GM15510 (cell line): ENCODE data around the gene BMP7.

Source experiments
- POLR2A ChIP-seq: IDR thresholded peaks from 3 replicates; pipeline ENCODE4 v1.6.1; 2011; ENCODE audit warnings: borderline replicate concordance; ENCODE audit not compliant: insufficient read length; ENCODE audit errors: extremely low read depth

BMP7 gene

DNA sequence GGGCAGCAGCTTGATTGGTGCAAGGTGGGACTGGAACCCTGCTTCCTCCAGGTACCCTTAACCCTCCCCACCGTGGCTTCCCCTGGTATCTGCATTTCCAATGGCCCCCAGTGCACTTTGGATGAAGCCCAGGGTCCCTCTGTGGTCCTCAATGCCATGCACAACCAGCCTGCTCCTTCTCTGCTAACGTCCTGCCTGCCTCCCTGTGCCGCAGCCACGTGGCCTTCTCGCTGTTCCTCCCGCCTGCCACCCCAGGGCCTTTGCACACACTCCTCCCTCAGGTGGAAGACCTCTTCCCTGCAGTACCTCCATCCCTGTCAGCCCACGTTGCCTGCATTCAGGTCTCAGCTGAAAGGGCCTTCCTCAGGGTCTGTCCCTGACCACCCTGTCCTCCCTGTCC is 101.6 kb downstream of the BMP7 start:
- no peak for TF ChIP-seq POLR2A

DNA sequence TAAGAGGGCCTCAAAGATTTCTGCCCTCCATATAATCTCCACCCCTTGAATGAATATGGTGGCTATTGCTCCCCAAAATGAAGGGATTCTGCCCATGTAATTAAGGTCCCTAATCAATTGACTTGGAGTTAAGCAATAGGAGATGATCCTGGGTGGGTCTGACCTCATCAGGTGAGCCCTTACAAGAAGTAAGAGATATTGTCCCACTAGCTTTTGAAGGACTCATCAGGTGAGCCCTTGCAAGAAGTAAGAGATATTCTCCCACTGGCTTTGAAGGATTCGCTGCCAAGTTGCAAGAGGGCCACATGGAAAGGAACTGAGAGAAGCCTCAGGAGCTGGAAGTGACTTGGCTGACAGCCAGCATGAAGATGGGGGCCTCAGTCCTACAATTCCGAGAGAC is 103.4 kb downstream of the BMP7 start:
- TF ChIP-seq POLR2A: no peak

DNA sequence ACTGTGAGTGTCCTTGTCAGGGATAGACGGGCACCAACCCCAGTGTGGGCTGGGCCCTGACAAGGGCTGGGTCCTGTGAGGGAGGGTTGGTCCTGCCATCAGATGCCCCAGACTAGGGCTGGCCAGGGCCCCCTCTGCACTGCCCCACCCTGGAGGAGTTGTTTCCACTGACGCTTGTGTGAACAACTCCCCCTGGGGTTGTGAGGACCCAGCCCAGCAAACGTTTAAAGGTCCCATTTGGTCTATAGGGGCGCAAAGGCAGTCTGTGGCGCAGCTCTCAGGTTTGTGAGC is 104.1 kb downstream of the BMP7 start:
- no peak for TF ChIP-seq POLR2A

DNA sequence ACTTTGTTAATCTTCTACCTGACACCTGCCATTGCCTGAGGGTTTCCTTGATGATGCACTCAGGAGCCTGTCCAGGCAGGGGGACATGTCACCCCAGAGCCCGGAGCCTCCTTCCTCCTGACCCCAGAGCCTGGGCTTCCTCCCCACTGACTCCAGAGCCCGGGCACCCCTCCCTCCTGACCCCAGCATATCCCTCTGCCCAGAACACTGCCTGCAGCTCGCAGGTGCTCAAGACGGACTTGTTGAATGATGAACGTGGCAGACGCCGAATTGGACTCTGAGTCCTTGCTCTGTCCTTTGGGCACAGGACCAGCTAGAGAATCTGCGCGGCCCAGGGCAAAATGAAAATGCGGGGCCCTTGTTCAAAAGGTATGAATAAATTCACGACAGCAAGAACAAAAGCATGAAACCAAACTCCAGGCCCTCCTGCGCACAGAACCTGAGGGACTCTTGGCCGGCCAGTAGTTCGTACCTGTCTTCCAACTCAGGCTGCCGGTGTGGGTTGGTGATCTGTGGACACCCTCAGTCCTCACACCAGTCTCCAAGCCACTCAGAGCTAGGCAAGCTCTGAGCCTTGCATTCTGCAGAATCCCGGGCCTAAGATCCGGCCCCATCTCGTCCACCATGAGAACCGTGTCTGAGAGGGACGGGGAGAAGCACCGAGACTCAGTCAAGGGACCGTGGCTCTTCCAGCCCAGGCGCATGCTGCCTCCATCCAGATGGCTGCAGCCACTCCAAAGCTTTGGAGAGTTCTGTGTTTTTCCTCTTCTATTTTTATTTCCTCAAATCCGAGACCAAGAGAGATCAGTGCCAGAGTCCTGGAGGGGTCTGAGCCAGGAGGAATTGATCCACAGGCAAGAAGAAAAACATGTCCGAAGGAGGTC is 104.7 kb downstream of the BMP7 start:
- TF ChIP-seq POLR2A: no peak

DNA sequence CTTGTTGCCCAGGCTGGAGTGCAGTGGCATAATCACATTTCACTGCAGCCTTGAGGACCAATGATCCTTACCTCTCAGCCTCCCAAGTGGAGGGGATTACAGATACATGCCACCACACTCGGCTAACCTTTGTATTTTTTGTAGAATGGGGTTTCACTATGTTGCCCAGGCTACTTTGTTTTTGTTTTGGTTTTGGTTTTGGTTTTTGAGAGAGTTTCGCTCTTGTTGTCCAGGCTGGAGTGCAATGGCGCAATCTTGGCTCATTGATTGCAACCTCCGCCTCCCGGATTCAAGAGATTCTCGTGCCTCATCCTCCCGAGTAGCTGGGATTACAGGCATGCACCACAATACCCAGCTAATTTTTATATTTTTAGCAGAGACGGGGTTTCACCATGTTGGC is 105.5 kb downstream of the BMP7 start:
- no peak for TF ChIP-seq POLR2A

DNA sequence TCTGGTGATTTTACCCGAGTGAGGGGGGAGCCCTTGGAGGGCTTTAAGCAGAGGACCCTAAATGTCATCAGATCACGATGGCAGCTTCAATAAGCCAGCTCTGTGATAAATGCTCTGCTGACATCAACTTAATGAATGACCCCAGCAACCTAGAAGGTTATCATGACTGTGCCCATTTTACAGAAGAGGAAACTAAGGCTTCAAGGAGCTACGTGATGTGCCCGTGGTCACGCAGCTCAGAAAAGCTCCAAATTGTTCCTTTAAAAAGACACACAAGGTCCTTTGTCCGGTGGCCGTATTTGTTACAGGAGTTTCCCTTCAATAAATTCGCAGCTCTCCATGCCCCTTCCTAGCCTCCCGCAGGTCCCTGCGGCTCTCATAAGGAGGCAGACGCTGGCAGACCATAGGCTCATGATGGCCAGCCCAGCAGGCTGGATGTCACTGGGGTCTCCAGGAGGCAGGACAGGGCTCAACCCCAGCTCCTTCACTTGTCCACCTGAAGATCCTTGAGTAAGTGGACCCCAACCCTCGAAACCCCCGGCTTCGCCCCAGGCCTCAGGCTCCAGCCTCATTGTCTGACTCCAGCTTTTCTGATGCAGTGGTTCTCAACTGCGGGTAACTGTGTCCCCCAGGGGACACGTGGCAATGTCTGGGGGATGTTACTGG is 106.4 kb downstream of the BMP7 start:
- TF ChIP-seq POLR2A: no peak

DNA sequence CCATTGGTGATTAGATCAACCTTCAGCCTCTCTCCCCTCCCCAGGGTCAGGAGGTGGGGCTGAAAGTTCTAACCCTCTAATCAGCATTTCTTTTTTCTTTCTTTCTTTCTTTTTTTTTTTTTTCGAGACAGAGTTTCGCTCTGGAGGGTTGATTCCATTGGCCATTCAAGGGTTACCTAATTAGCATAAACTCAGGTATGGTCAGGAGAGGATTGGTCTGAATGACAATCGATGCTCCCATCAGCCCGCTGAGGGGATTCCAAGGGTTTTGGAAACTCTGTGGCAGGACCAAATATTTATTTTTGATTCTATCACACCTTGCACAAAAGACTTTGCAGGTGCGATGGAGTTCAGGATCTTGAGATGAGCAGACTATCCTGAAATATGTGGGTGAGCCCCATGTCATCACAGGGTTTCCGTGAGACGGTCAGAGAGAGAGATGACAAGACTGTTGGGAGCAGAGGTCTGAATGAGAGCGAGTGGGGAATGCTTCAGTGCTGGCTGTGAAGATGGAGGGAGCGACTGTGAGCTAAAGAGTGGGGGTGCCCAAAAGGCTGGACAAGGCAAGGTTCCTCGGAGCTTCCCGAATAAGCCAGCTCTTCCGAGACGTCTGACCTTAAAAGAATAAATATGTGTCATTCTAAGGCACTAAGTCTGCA is 107.1 kb downstream of the BMP7 start:
- no peak for TF ChIP-seq POLR2A

DNA sequence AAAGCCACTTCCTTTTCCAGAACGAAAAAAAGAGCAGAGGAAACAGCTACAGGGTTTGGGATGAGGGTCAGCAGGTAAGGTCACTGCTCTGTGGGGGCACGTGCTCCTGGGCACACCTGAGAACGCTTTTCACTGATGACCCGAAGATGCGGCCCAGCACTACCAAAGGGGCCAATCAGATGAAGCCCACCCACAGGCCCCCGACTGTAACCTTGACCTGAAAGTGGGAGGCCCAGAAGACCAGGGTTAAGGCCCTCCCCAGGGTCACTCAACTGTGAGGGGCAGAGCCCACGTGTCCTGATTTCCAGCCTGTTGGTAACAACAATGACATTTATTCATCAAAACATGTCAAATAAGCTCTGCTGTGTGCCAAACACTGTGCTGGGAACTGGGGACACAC is 108.0 kb downstream of the BMP7 start:
- no peak for TF ChIP-seq POLR2A

DNA sequence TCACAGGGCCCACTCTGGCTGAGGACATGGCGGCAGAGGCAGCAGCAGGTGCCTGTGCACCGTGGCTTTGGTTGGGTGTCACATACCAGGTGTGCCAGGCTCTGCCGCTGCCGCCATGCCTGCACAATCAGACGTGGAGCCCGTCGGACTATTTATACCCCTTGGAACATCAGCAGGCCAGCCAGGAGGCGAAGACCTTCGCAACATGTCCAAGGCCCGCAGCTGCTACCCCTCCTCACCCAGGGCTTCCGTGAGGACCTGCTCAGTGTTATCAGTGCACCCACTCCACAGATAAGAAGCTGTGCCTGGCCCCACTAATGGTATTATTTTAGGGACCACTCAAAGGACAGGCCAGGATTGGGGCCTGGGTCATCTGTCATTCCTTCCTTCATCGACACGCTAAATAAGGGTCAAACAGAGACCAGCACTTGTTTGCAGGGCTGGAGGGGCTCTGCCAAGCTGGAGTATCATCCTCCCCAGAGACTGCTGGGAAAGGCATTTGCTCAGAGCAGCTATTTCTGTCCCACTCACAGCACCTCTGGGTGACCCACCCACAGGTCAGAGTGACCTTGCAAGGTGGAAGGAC is 109.2 kb downstream of the BMP7 start:
- no peak for TF ChIP-seq POLR2A

DNA sequence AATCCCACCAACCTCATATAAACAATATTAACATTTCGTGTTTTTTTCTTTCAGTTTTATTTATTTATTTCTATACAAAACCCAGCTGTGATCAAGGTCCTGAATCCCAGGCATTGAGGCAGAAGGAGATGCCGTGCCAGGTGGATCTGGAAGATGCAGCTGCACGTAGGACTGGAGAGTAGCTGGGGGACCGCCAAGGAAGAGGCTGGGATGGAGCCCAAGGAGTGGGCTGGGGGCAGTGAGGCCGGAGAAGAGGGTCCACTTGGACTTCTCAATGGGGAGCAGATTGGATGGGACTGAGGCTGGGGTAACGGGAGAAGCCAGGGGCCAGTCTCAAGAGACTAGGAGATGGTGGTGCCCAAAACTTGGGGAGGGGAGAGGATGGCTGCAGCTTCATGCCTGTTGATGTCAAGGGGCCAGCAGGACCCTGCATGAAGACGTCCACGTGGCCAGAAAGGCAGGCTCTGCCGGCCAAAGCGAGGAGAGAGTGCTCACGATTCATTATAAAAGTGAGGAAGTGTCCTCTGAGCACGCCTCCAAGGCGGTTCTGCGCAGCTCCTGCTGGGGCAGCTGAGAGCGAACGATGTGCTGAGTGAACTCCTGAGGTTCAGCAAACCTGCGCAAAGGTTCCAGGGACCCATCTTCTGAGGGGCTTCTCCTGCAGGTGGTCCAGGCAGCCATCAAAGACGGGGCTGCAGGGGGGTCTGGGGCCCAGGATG is 110.3 kb downstream of the BMP7 start:
- TF ChIP-seq POLR2A: no peak

DNA sequence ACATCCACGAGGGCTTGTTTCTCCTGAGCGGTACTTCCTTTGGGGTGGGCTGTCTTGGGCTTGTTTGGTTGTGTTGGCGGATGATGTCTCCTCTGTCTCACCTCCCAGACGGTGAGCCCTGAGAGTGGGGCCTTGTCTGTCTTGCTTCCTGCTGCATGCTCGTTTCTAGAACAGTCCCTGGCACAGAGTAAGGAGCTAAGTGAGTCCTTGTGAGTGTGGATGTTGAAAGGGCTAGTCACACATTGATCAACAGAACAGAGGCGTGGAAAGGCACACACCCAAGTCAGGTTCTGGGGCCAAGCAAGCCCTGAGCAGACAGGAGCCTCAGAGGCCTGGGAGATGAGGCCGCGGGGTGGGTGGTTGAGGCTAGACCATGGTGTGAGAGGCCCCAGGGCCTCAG is 111.0 kb downstream of the BMP7 start:
- no peak for TF ChIP-seq POLR2A

DNA sequence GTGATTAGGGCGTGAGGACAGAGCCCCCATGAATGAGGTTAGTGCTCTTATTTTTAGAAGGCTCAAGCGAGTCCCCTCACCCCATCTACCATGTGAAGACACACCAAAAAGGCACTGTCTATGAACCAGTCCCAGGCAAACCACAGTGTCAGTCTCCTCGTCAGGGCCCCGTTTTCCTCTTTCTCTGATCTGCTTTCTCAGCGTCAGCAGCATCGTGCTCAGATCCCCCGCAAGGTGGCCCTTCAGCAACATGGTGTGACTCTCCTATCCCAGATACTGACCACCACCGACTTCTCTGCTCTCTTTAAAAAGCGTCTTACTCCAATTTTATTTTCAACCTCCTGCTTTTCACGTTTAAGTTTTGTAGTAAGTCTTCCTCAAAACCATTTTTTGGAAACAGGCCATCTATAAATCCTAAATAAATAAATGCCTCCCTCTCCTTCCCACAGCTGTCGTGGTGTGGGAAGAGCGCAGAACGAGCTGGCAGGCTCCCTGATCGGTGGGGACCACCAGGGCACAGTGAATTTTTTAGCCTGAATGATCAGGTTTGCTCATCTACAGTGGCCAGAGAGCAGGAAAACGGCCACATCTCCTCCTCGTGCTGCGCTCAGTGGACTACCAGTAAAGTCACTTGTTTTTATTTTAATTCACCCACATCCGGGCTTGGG is 113.1 kb downstream of the BMP7 start:
- no peak for TF ChIP-seq POLR2A

DNA sequence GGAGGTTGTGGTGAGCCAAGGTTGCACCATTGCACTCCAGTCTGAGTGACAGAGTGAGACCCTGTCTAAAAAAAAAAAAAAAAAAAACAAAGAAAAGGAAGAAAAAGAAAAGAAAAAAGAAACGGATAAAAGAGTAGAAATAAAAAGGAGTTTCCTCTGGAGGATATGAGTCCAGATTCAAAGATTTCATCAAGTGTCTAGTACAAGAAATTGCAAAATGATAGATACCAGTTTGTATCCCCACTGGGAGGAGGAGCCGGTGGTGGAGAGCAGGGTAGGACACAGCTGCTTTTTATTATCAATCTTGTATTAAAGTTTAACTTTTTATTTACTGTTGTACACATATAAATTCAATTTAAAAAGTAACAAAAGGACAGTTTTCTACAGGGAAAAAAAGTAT is 113.9 kb downstream of the BMP7 start:
- TF ChIP-seq POLR2A: no peak

DNA sequence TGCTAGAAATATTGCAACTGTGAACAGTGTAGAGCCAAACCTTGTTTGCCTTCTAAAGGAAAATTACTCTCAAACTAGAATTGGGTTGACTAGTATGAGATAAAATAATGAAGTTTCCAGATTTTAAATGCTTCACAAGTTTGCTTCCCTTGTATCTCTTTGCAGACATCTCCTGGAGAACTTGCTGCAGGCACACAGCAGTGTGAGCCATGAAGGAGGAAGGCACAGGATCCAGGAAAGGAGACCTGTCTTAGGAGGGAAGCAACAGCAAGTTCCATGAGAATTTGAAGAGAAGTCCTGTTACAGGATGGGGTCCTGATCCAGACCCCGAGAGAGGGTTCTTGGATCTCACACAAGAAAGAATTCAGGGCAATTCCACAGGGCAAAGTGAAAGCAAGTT is 115.9 kb downstream of the BMP7 start:
- no peak for TF ChIP-seq POLR2A
